Measurements from ENCODE around the gene PHF20. TPM values are rescaled to one million over a fixed set of nuclear protein-coding genes. Genes with fewer than 3 reads are reported as not detected.
"Not testable (repeated sequence)": the region's sequence is repeated elsewhere in the genome, so short reads cannot be mapped to it uniquely, and the experiment has no call there.

The PHF20 gene
- total RNA-seq, 2 experiments from 2014 or later = 53.6 to 61.5 TPM

GRCh38 chr20:35988910-35989463, 217.2 kb downstream of the PHF20 start:
- POLR2A ChIA-PET = no interaction called here
- ATAC-seq = no peak
- Mint-ChIP-seq H3K4me3 (no peak overlapping the region), H3K27me3 (ENCODE audit: low read depth) (peaks cover 18% of the 10 kb centered on the region), H3K36me3 (ENCODE audit: low read depth) (no peaks in the 10 kb centered on the region), H3K4me1 (ENCODE audit: low read depth) (peaks cover 2% of the 10 kb centered on the region), H3K27ac (no peak overlapping the region), H3K9me3 (ENCODE audit: insufficient read depth) (no peaks in the 10 kb centered on the region)
- CTCF ChIA-PET = interaction anchor here (8.6 kb wide), 1 partner anchor 148 kb away, joined by 288 read pairs; no protein-coding TSS in a partner anchor
- DNase-seq = no peak

- POLR2A ChIA-PET = interaction anchor here (0.6 to 1.4 kb wide), 2 partner anchors 147 to 155 kb away, joined by 4 read pairs; no protein-coding TSS in a partner anchor
- peak; percentile 37 for DNase-seq
- Mint-ChIP-seq H3K36me3 (ENCODE audit: low read depth) (no peaks in the 10 kb centered on the region), H3K27ac (no peak overlapping the region), H3K27me3 (ENCODE audit: low read depth) (peaks cover 20% of the 10 kb centered on the region), H3K4me3 (no peak overlapping the region), H3K4me1 (ENCODE audit: low read depth) (peaks cover 2% of the 10 kb centered on the region), H3K9me3 (ENCODE audit: insufficient read depth) (no peaks in the 10 kb centered on the region)
- CTCF ChIA-PET = interaction anchor here (0.9 to 8.6 kb wide), 16 partner anchors 10 to 208 kb away, joined by 3 to 288 read pairs (median 7); partner anchors contain the start of gene SCAND1
- ATAC-seq = peak; percentile 50
Measured at GRCh38 chr20:35991142-35991771, 219.4 kb downstream of the PHF20 start.

DNA sequence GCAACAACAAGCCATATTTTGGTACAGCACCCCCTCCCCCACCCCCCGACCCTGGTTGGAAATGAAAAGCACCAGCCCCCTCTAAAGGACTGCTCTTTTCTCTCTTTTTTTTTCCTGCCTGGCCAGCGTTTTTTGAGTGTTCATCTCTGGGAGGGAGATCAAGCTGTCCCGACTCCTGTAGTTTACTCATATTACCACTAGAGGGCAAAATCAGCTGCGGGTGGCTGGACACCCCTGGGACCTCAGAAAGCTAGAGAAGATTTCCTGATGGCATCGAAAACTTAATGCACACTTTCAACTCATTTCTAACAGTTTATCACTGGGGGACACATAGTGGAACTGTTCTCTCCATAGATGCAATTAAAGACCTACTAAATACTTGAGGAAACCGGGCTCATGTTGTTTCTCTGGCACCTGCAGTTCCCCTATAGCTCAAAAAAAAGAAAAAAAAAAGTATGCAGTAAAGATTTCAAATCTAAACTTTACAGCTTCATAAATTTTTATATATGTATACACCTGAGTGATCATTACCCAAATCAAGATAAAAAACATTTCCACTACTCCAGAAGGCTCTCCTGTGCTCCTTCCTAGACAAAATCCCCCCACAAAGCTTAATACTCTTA, 221.0 kb downstream of the PHF20 start:
- no peaks in the 10 kb centered on the region for H3K9me3 Mint-ChIP-seq (ENCODE audit: insufficient read depth)
- CTCF ChIA-PET = interaction anchor here (0.6 to 8.6 kb wide), 58 partner anchors 8 to 1344 kb away, joined by 3 to 288 read pairs (median 5); partner anchors contain the start of genes CNBD2 and SCAND1
- peak; percentile 62 for DNase-seq
- peaks cover 2% of the 10 kb centered on the region for H3K4me1 Mint-ChIP-seq (ENCODE audit: low read depth)
- peak; percentile 81 for ATAC-seq
- POLR2A ChIA-PET = no interaction called here
- peaks cover 18% of the 10 kb centered on the region for H3K27me3 Mint-ChIP-seq (ENCODE audit: low read depth)
- no peak overlapping the region for H3K27ac Mint-ChIP-seq
- no peak overlapping the region for H3K4me3 Mint-ChIP-seq
- H3K36me3 Mint-ChIP-seq (ENCODE audit: low read depth) = no peaks in the 10 kb centered on the region

DNA sequence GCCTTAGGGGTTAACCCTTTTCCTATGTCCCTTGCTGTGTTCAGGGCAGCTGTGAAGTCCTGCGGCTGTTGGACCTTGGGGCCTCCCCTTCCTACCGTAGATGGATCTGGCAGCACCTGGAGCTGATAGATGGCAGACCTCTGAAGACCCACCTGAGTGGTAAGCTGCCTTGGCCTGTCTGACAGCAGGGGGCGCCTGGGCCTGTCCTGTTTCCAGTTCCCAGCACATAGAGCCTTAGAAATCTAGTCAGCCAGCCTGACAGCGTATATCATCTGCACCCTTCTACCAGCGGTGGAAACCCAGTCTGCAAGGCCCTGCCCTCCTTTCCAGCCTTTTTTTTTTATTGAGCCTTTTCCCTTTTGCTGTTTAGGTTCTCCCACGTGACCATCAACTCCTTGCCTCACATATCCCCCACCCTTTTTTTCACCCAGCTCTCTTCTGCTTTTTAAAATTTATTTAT, 223.2 kb downstream of the PHF20 start:
- Mint-ChIP-seq H3K27me3 (ENCODE audit: low read depth) (peaks cover 8% of the 10 kb centered on the region), H3K36me3 (ENCODE audit: low read depth) (no peaks in the 10 kb centered on the region), H3K9me3 (ENCODE audit: insufficient read depth) (no peaks in the 10 kb centered on the region), H3K4me3 (no peak overlapping the region), H3K4me1 (ENCODE audit: low read depth) (peaks cover 2% of the 10 kb centered on the region), H3K27ac (no peak overlapping the region)
- peak; percentile 85 for DNase-seq
- POLR2A ChIA-PET = no interaction called here
- ATAC-seq = peak; percentile 88
- CTCF ChIA-PET = interaction anchor here (0.6 to 8.6 kb wide), 23 partner anchors 11 to 232 kb away, joined by 3 to 288 read pairs (median 4); no protein-coding TSS in a partner anchor

DNA sequence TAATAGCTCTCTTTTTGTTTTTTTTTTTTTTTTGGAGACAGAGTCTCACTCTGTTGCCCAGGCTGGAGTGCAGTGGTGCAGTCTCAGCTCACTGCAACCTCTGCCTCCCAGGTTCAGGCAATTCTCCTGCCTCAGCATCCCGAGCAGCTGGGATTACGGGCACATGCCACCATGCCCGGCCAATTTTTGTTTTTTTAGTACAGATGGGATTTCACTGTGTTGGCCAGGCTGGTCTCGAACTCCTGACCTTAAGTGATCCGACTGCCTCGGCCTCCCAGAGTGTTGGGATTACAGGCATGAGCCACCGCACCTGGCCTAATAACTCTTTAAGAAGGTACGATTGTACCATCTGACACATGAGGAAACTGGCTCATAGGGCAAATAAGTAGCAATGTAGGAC, 224.7 kb downstream of the PHF20 start:
- DNase-seq; H3K4me1 Mint-ChIP-seq (ENCODE audit: low read depth); H3K4me3 Mint-ChIP-seq; H3K27me3 Mint-ChIP-seq (ENCODE audit: low read depth); H3K36me3 Mint-ChIP-seq (ENCODE audit: low read depth); H3K27ac Mint-ChIP-seq; POLR2A ChIA-PET; ATAC-seq; H3K9me3 Mint-ChIP-seq (ENCODE audit: insufficient read depth): not testable (repeated sequence)
- CTCF ChIA-PET = interaction anchor here (1.7 to 8.6 kb wide), 2 partner anchors 35 to 141 kb away, joined by 5 to 288 read pairs; no protein-coding TSS in a partner anchor

Other genes with a start within 250 kb of the PHF20 start
- gene C20orf173, start 242.4 kb upstream of the PHF20 start, total RNA-seq = not detected
- 100 to 1,000 TPM; 114 to 122 TPM for gene ERGIC3, start 229.9 kb upstream of the PHF20 start, total RNA-seq
- 1 to 10 TPM; 2.6 to 5.0 TPM for gene SPAG4, start 156.2 kb upstream of the PHF20 start, total RNA-seq
- gene CPNE1, start 107.1 kb upstream of the PHF20 start, total RNA-seq = 100 to 1,000 TPM; 271 to 272 TPM
- gene RBM12, start 107.1 kb upstream of the PHF20 start, total RNA-seq = 100 to 1,000 TPM; 112 to 119 TPM
- 10 to 100 TPM; 32.7 to 34.7 TPM for gene NFS1, start 72.7 kb upstream of the PHF20 start, total RNA-seq
- 100 to 1,000 TPM; 134 to 143 TPM for gene ROMO1, start 72.6 kb upstream of the PHF20 start, total RNA-seq
- gene RBM39, start 29.8 kb upstream of the PHF20 start, total RNA-seq = 100 to 1,000 TPM; 333 to 358 TPM
- 10 to 100 TPM; 63.2 to 64.7 TPM for gene SCAND1, start 182.5 kb downstream of the PHF20 start, total RNA-seq
- 1 to 10 TPM; 4.9 to 6.1 TPM for gene CNBD2, start 196.6 kb downstream of the PHF20 start, total RNA-seq

Measured in activated CD8-positive, alpha-beta T cell treated with anti-CD3 and anti-CD28 coated beads, Interleukin-2, amount 10 ng/mL, durations not matched to agents 7 days and 5 days (primary cell).